Fibroblast of lung (primary cell): ENCODE results near the gene PKHD1. TPM values are rescaled to one million over a fixed set of nuclear protein-coding genes. Genes with fewer than 3 reads are reported as not detected.

Source experiments
- DNase-seq, 2 donors: peaks; one replicate each; pipeline versions ENCODE4 v3.0.0 to v3.0.0-alpha.2; 2010; ENCODE audit warnings: low read depth in 2 of 2
- H2AFZ ChIP-seq: 2 replicates; pipeline ENCODE4 v1.5.1; 2012; ENCODE audit warnings: low read length, control low read depth, inconsistent platforms
- H3K27ac ChIP-seq: 2 replicates; pipeline ENCODE4 v1.5.1; 2011; ENCODE audit warnings: low read length, control low read depth; ENCODE audit not compliant: insufficient read depth
- H3K27me3 ChIP-seq: 2 replicates; pipeline ENCODE4 v1.5.1; 2011; ENCODE audit warnings: mild to moderate bottlenecking, low read length; ENCODE audit not compliant: control insufficient read depth, insufficient read depth
- H3K36me3 ChIP-seq: 2 replicates; pipeline ENCODE4 v1.5.1; 2011; ENCODE audit warnings: low read length; ENCODE audit not compliant: control insufficient read depth, insufficient read depth
- H3K4me1 ChIP-seq: 2 replicates; pipeline ENCODE4 v1.5.1; 2011; ENCODE audit warnings: low read length; ENCODE audit not compliant: control insufficient read depth, insufficient read depth; ENCODE audit errors: extremely low read depth
- H3K4me2 ChIP-seq: 2 replicates; pipeline ENCODE4 v1.5.1; 2011; ENCODE audit warnings: low read length, control low read depth; ENCODE audit not compliant: insufficient read depth; ENCODE audit errors: extremely low read depth
- H3K4me3 ChIP-seq, 4 experiments: fragments of 200-600 bp in 1 of 4; sonication (generic) in 1 of 4; replicated peaks in 1 of 4; 2 replicates each; pipeline ENCODE4 v1.5.1; 2011 to 2016; ENCODE audit warnings: low read length in 4 of 4, low read depth in 3 of 4, mild to moderate bottlenecking in 3 of 4, control low read depth in 2 of 4, inconsistent platforms in 1 of 4, mixed read lengths in 1 of 4; ENCODE audit not compliant: insufficient read depth in 1 of 4; ENCODE audit errors: control extremely low read depth in 1 of 4
- H3K79me2 ChIP-seq: 2 replicates; pipeline ENCODE4 v1.5.1; 2012; ENCODE audit warnings: mild to moderate bottlenecking, low read length, inconsistent platforms; ENCODE audit not compliant: control insufficient read depth, insufficient read depth
- H3K9ac ChIP-seq: 2 replicates; pipeline ENCODE4 v1.5.1; 2011; ENCODE audit warnings: mild to moderate bottlenecking, low read length, control low read depth; ENCODE audit not compliant: insufficient read depth
- H3K9me3 ChIP-seq: 2 replicates; pipeline ENCODE4 v1.5.1; 2012; ENCODE audit warnings: low read depth, low read length; ENCODE audit not compliant: control insufficient read depth, insufficient read depth
- H4K20me1 ChIP-seq: 2 replicates; pipeline ENCODE4 v1.5.1; 2011; ENCODE audit warnings: low read length; ENCODE audit not compliant: control insufficient read depth, insufficient read depth; ENCODE audit errors: extremely low read depth
- CTCF ChIP-seq, 2 donors: IDR thresholded peaks in 1 of 2; conservative IDR thresholded peaks in 1 of 2; 1 replicate in 1 of 2; 2 replicates in 1 of 2; pipeline ENCODE4 v1.5.1; 2011 to 2012; ENCODE audit warnings: low read length in 2 of 2, control low read depth in 1 of 2, inconsistent platforms in 1 of 2, low read depth in 1 of 2, mild to moderate bottlenecking in 1 of 2
- EZH2 ChIP-seq: IDR thresholded peaks from 2 replicates; pipeline ENCODE4 v1.5.1; 2012; ENCODE audit warnings: low read length, control low read depth, mild to moderate bottlenecking; ENCODE audit errors: missing control alignments
- polyA plus RNA-seq, 2 donors: library from polyadenylated mRNA; depleted of rRNA in 1 of 2; stranded (reverse) in 1 of 2; unstranded in 1 of 2; fragments of >200 nt; gene quantifications; 2 replicates each; pipeline ENCODE4 v1.2.1, GENCODE V29; 2011 to 2012; ENCODE audit warnings: missing spikeins in 1 of 2
- total RNA-seq: library from RNA; depleted of rRNA; stranded (reverse); fragments of >200 nt; gene quantifications from 2 replicates; pipeline ENCODE4 v1.2.1, GENCODE V29; 2014

Gene PKHD1
- total and polyA plus RNA-seq, 2 donors (not counting 1 experiment from before 2014, with no cell fraction given): not detected

DNA sequence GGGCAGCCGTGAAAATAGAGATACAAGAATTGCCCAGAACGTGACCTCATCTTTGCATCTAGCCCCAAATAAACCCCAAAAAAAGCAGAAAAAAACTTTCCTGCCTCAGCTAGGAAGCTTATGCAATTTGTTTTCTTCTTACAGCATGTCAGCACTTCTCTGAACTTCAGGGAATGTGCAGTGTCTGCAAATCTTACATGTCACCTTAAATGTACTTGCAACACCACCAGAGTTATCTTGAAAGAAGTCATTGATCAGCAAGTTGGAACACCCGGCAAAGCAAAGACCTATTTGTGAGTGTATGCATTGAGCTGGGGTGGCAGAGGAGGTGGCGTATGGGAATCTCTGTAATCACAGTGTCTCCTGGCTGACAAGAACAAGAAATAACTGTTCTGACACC, 123.4 kb downstream of the PKHD1 start:
- Histone ChIP-seq H3K27me3 (no peaks in the 10 kb centered on the region), H3K79me2 (no peaks in the 10 kb centered on the region), H3K9me3 (no peaks in the 10 kb centered on the region), H3K4me3 (no peak overlapping the region), H3K4me2 (no peak overlapping the region), H3K36me3 (no peaks in the 10 kb centered on the region), H3K4me1 (no peaks in the 10 kb centered on the region), H3K27ac (no peak overlapping the region), H3K9ac (no peak overlapping the region), H4K20me1 (no peaks in the 10 kb centered on the region), H2AFZ (no peak overlapping the region)
- DNase-seq: no peak
- no peak for TF ChIP-seq CTCF (conservative IDR thresholded peaks at IDR 0.05 in 1 of 2, IDR thresholded peaks at IDR 0.05 in 1 of 2; ENCODE audit: low read depth in 1 of 2, low read length in 2 of 2)
- no peak for TF ChIP-seq EZH2

- H3K9ac ChIP-seq: no peak overlapping the region
- no peaks in the 10 kb centered on the region for H3K79me2 ChIP-seq
- H3K27me3 ChIP-seq: no peaks in the 10 kb centered on the region
- TF ChIP-seq CTCF (conservative IDR thresholded peaks at IDR 0.05 in 1 of 2, IDR thresholded peaks at IDR 0.05 in 1 of 2; ENCODE audit: low read depth in 1 of 2, low read length in 2 of 2) (no peak), EZH2 (no peak)
- no peaks in the 10 kb centered on the region for H3K4me1 ChIP-seq
- H3K36me3 ChIP-seq: no peaks in the 10 kb centered on the region
- no peaks in the 10 kb centered on the region for H4K20me1 ChIP-seq
- no peak overlapping the region for H2AFZ ChIP-seq
- H3K27ac ChIP-seq: no peak overlapping the region
- DNase-seq: no peak
- no peak overlapping the region for H3K4me3 ChIP-seq
- no peaks in the 10 kb centered on the region for H3K9me3 ChIP-seq
- no peak overlapping the region for H3K4me2 ChIP-seq
Measured at GRCh38 chr6:51962354-51962753, 125.1 kb downstream of the PKHD1 start.

DNA sequence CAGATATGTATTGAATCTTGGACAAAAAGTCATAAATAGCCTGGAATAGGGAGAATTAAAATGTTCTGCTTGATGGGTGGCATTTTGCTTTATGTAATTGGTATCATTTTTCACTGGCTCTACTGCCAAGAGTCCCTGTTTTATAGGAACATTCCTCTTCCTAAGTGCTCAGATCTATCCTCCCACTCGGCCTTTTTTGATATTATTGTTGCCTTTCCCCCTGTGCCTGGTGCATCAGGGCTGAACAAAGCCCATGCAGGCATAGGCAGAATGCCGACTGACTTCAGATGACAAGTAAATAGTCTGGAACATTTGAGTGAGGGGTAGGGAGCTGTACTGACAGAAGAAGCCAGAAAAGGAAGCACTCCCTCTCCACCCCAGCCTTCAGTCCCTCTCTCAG, 127.0 kb downstream of the PKHD1 start:
- Histone ChIP-seq H3K4me2 (no peak overlapping the region), H2AFZ (no peak overlapping the region), H3K9ac (no peak overlapping the region), H3K27ac (no peak overlapping the region), H3K36me3 (no peaks in the 10 kb centered on the region), H3K9me3 (no peaks in the 10 kb centered on the region), H3K27me3 (no peaks in the 10 kb centered on the region), H4K20me1 (no peaks in the 10 kb centered on the region), H3K4me3 (no peak overlapping the region), H3K79me2 (no peaks in the 10 kb centered on the region), H3K4me1 (no peaks in the 10 kb centered on the region)
- TF ChIP-seq EZH2 (no peak), CTCF (conservative IDR thresholded peaks at IDR 0.05 in 1 of 2, IDR thresholded peaks at IDR 0.05 in 1 of 2; ENCODE audit: low read depth in 1 of 2, low read length in 2 of 2) (no peak)
- DNase-seq: no peak
